Measurements from ENCODE around the gene CPSF2. TPM values are rescaled to one million over a fixed set of nuclear protein-coding genes. Genes with fewer than 3 reads are reported as not detected.

The CPSF2 gene
- total RNA-seq, 1 donor from 2014 or later = 53.1 TPM

DNA sequence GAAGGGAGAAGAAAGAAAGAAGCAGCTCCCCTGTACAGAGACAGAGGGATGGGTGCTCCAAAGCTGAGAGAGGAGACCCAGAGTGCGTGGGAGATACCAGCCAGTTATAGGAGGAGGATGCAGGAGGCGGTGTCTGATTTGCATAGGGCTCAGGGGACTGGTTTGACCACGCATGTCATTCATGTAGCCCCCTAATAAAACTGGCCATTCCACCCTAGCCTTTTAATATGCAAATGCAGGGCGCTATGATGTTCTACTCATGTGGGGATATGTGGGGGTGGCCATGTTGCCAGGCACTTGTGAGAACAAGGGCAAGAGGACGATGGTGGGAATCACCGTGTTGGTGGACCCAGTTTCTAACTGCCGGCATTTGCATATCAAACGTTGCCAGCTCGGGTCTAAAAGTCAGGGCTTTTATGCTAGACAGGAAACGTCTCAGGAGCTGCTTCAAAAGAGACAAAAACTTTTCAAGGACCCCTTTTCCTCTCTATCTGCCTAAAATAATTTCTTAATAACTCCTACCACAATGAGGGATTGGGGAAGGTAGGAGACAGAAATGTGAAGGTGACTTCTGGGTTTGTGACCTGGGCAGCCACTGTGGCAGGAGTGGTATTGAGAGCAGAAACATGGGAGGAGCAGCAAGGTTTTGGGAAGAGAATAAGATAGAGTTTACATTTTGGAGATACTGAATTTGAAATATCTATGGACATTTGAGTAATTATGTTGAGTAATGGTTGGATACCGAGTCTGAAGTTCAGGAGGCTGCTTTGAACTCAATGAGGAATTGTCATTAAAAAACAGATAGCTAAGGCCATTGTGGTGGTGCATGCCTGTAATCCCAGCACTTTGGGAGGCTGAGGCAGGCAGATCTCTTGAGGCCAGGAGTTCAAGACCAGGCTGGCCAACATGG is 13.2 kb upstream of the CPSF2 start:
- no peak overlapping the region for H3K27ac Mint-ChIP-seq (ENCODE audit: unreplicated experiment)

DNA sequence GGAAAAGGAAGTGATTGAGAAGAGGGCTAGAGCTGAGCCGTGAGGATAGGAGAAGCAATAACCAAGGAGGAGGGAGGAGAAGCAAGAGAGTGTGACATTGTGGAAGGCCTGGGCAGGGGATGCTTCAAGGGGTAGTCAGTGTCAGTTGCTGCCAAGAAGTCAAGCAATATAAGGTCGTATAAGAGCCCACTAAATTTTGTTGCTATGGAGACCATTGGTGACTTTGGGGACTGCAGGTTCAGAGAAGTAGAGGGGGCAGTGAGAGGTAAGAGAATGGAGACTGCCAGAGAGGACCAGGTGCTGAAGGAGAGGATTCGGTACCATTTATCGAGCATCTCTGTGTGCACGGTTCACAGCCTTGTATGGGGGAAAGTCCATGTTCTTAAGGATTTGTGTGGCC is 12.3 kb upstream of the CPSF2 start:
- TF ChIP-seq, protein P1, sequence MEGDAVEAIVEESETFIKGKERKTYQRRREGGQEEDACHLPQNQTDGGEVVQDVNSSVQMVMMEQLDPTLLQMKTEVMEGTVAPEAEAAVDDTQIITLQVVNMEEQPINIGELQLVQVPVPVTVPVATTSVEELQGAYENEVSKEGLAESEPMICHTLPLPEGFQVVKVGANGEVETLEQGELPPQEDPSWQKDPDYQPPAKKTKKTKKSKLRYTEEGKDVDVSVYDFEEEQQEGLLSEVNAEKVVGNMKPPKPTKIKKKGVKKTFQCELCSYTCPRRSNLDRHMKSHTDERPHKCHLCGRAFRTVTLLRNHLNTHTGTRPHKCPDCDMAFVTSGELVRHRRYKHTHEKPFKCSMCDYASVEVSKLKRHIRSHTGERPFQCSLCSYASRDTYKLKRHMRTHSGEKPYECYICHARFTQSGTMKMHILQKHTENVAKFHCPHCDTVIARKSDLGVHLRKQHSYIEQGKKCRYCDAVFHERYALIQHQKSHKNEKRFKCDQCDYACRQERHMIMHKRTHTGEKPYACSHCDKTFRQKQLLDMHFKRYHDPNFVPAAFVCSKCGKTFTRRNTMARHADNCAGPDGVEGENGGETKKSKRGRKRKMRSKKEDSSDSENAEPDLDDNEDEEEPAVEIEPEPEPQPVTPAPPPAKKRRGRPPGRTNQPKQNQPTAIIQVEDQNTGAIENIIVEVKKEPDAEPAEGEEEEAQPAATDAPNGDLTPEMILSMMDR (IDR thresholded peaks at IDR 0.05; ENCODE audit: partially characterized antibody, unreplicated experiment) = no peak
- Mint-ChIP-seq H3K27me3 (ENCODE audit: unreplicated experiment) (peaks cover 5% of the 10 kb centered on the region), H3K27ac (ENCODE audit: unreplicated experiment) (no peak overlapping the region)

More for the DNA sequence above, 13.2 kb upstream of the CPSF2 start:
- H3K4me3 Mint-ChIP-seq (ENCODE audit: unreplicated experiment) = no peak overlapping the region
- TF ChIP-seq, protein P1 (IDR thresholded peaks at IDR 0.05; ENCODE audit: partially characterized antibody, unreplicated experiment) = no peak
- peaks cover 3% of the 10 kb centered on the region for H3K4me1 Mint-ChIP-seq (ENCODE audit: low read depth, unreplicated experiment)
- no peaks in the 10 kb centered on the region for H3K36me3 Mint-ChIP-seq (ENCODE audit: unreplicated experiment)
- H3K9me3 Mint-ChIP-seq (ENCODE audit: unreplicated experiment) = peaks cover 2% of the 10 kb centered on the region
- H3K27me3 Mint-ChIP-seq (ENCODE audit: unreplicated experiment) = peaks cover 5% of the 10 kb centered on the region
- DNase-seq = no peak

DNA sequence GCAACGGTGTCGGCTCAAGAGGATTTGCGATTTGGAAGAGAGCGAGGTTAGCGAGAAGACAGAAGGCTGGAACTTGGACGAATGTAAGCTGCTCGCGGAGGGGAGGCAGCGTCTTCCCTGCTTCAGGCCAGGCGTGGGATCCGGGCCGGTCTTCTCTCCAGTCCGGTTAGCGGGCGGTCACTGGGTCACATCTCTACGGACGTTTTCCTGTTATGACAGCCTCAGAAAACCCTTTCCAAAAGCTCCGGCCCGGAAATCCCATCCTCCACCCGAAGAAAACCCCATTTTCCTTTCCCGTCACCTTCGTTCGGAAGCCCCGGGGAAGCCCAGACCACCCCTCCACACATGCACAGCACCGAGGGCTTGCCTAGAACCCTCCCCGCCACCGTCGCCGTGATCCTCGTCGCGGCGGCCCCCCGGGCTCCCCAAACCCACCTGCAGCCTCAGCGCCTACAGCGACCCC is 531 bp upstream of the CPSF2 start:
- peak overlapping the region; percentile 100 for H3K27ac Mint-ChIP-seq (ENCODE audit: unreplicated experiment)
- peaks cover 5% of the 10 kb centered on the region for H3K4me1 Mint-ChIP-seq (ENCODE audit: low read depth, unreplicated experiment)
- peak; percentile 31 for DNase-seq
- TF ChIP-seq, protein P1 (IDR thresholded peaks at IDR 0.05; ENCODE audit: partially characterized antibody, unreplicated experiment) = no peak
- H3K27me3 Mint-ChIP-seq (ENCODE audit: unreplicated experiment) = peaks cover 8% of the 10 kb centered on the region
- no peaks in the 10 kb centered on the region for H3K36me3 Mint-ChIP-seq (ENCODE audit: unreplicated experiment)
- H3K4me3 Mint-ChIP-seq (ENCODE audit: unreplicated experiment) = peak overlapping the region; percentile 99
- peaks cover 2% of the 10 kb centered on the region for H3K9me3 Mint-ChIP-seq (ENCODE audit: unreplicated experiment)

More for the DNA sequence above, 12.3 kb upstream of the CPSF2 start:
- Mint-ChIP-seq H3K4me3 (ENCODE audit: unreplicated experiment) (no peak overlapping the region), H3K36me3 (ENCODE audit: unreplicated experiment) (no peaks in the 10 kb centered on the region), H3K9me3 (ENCODE audit: unreplicated experiment) (peaks cover 2% of the 10 kb centered on the region), H3K4me1 (ENCODE audit: low read depth, unreplicated experiment) (peaks cover 3% of the 10 kb centered on the region)
- DNase-seq = no peak

GRCh38 chr14:92122351-92122677 is 545 bp downstream of the CPSF2 start:
- Mint-ChIP-seq H3K27ac (ENCODE audit: unreplicated experiment) (peak overlapping the region; percentile 100), H3K4me1 (ENCODE audit: low read depth, unreplicated experiment) (peaks cover 5% of the 10 kb centered on the region), H3K27me3 (ENCODE audit: unreplicated experiment) (peaks cover 8% of the 10 kb centered on the region), H3K36me3 (ENCODE audit: unreplicated experiment) (no peaks in the 10 kb centered on the region), H3K9me3 (ENCODE audit: unreplicated experiment) (peaks cover 2% of the 10 kb centered on the region), H3K4me3 (ENCODE audit: unreplicated experiment) (peak overlapping the region; percentile 99)
- no peak for DNase-seq
- TF ChIP-seq, protein P1 (IDR thresholded peaks at IDR 0.05; ENCODE audit: partially characterized antibody, unreplicated experiment) = no peak

GRCh38 chr14:92122761-92123160 is 992 bp downstream of the CPSF2 start:
- H3K27ac Mint-ChIP-seq (ENCODE audit: unreplicated experiment) = peak overlapping the region; percentile 100
- TF ChIP-seq, protein P1 (IDR thresholded peaks at IDR 0.05; ENCODE audit: partially characterized antibody, unreplicated experiment) = no peak
- peaks cover 5% of the 10 kb centered on the region for H3K4me1 Mint-ChIP-seq (ENCODE audit: low read depth, unreplicated experiment)
- H3K36me3 Mint-ChIP-seq (ENCODE audit: unreplicated experiment) = no peaks in the 10 kb centered on the region
- peak overlapping the region; percentile 99 for H3K4me3 Mint-ChIP-seq (ENCODE audit: unreplicated experiment)
- H3K9me3 Mint-ChIP-seq (ENCODE audit: unreplicated experiment) = peaks cover 2% of the 10 kb centered on the region
- H3K27me3 Mint-ChIP-seq (ENCODE audit: unreplicated experiment) = peaks cover 8% of the 10 kb centered on the region
- DNase-seq = no peak
